HEK293T (cell line): Measurements from ENCODE around the gene ZC3H6.

Source experiments
- ELF4 ChIP-seq: fragments of 450-650 bp; IDR thresholded peaks from 2 replicates; pipeline ENCODE4 v1.6.1; 2017; ENCODE audit warnings: antibody characterized with exemption
- FOXM1 ChIP-seq: fragments of 450-650 bp; IDR thresholded peaks from 2 replicates; pipeline ENCODE4 v1.6.1; 2017; ENCODE audit warnings: mild to moderate bottlenecking, borderline replicate concordance
- HDGF ChIP-seq: fragments of 450-650 bp; IDR thresholded peaks from 2 replicates; pipeline ENCODE4 v1.6.1; 2017; ENCODE audit warnings: antibody characterized with exemption, borderline replicate concordance
- L3MBTL2 ChIP-seq: fragments of 450-650 bp; conservative IDR thresholded peaks from 2 replicates; pipeline ENCODE4 v1.6.1; 2016; ENCODE audit warnings: mild to moderate bottlenecking
- NFRKB ChIP-seq: fragments of 450-650 bp; IDR thresholded peaks from 2 replicates; pipeline ENCODE4 v1.6.1; 2016; ENCODE audit warnings: mild to moderate bottlenecking, moderate library complexity
- SP1 ChIP-seq: fragments of 450-650 bp; IDR thresholded peaks from 2 replicates; pipeline ENCODE4 v1.6.1; 2017
- SUZ12 ChIP-seq: fragments of 450-650 bp; IDR thresholded peaks from 2 replicates; pipeline ENCODE4 v1.6.1; 2016; ENCODE audit warnings: mild to moderate bottlenecking

- TF ChIP-seq HDGF (0 out of 2 replicates have a peak, but pooled peaks have one; percentile 36), SUZ12 (no peak), FOXM1 (peak; percentile 74), ELF4 (peak; percentile 48), SP1 (no peak), NFRKB (peak; percentile 100), L3MBTL2 (peak; percentile 75)
Measured at GRCh38 chr2:112275311-112275886, at the start of gene ZC3H6.
